H1 (cell line): ENCODE data around the gene FAF2. TPM values are rescaled to one million over a fixed set of nuclear protein-coding genes. Genes with fewer than 3 reads are reported as not detected.

Experiments used
- CREB1 ChIP-seq: IDR thresholded peaks from 2 replicates; pipeline ENCODE4 v1.6.1; 2012; ENCODE audit warnings: inconsistent platforms
- CTBP2 ChIP-seq: IDR thresholded peaks from 2 replicates; pipeline ENCODE4 v1.7.0; 2011; ENCODE audit warnings: borderline replicate concordance, mild to moderate bottlenecking, moderate library complexity, mixed read lengths, low read length; ENCODE audit not compliant: insufficient read depth, insufficient read length
- POLR2AphosphoS5 ChIP-seq: IDR thresholded peaks from 2 replicates; pipeline ENCODE4 v1.6.1; 2011; ENCODE audit warnings: low read depth, low read length
- RXRA ChIP-seq: IDR thresholded peaks from 2 replicates; pipeline ENCODE4 v1.6.1; 2011; ENCODE audit warnings: low read depth, mild to moderate bottlenecking, low read length, moderate library complexity; ENCODE audit not compliant: insufficient read depth
- SIN3A ChIP-seq, 2 experiments: IDR thresholded peaks in 1 of 2; conservative IDR thresholded peaks in 1 of 2; 2 replicates each; pipeline ENCODE4 v1.6.1; 2011 to 2012; ENCODE audit warnings: low read length in 2 of 2, improper control_type of control experiment in 1 of 2, low read depth in 1 of 2, mild to moderate bottlenecking in 1 of 2
- SP4 ChIP-seq: IDR thresholded peaks from 2 replicates; pipeline ENCODE4 v1.6.1; 2012; ENCODE audit warnings: low read length, inconsistent platforms
- TAF1 ChIP-seq: IDR thresholded peaks from 2 replicates; pipeline ENCODE4 v1.6.1; 2011; ENCODE audit warnings: mild to moderate bottlenecking, low read depth, low read length
- TAF7 ChIP-seq: optimal IDR thresholded peaks from 2 replicates; pipeline ENCODE3; 2011; ENCODE audit warnings: low read depth, mild to moderate bottlenecking, inconsistent platforms, low read length, moderate library complexity, borderline replicate concordance
- polyA plus RNA-seq, 7 experiments: library from polyadenylated mRNA; depleted of rRNA in 3 of 7; stranded (reverse) in 5 of 7; unstranded in 2 of 7; fragments of >200 nt in 5 of 7; fragments of 200-250 nt in 2 of 7; gene quantifications; 1 replicate in 5 of 7; 2 replicates in 1 of 7; 4 replicates in 1 of 7; pipeline versions ENCODE4 v1.2.1 to v1.2.3, GENCODE V29; 2011 to 2013; ENCODE audit warnings: missing spikeins in 2 of 7, mixed read lengths in 2 of 7
- total RNA-seq: library from RNA; stranded (reverse); fragmentation: NEBNext Ultra II Directional; extraction: Animal tissue kit (Norgen Biotek cat#: 25700); gene quantifications from 2 replicates; pipeline ENCODE4 v1.2.1, GENCODE V29; 2021

The FAF2 gene
- total and polyA plus RNA-seq, 2 of the 8 experiments (the other 6 are each of a cell fraction or from before 2014, with no cell fraction given), result 20.8 to 35.8 TPM

GRCh38 chr5:176536132-176536901 lies 88.1 kb downstream of the FAF2 start (continued):
- no peak for TF ChIP-seq RXRA
- 0 out of 2 replicates have a peak, but pooled peaks have one; percentile 16 for TF ChIP-seq CREB1
- peak in 1 of 2 experiments; percentile 79; a peak in 2 of 4 replicates for TF ChIP-seq SIN3A (conservative IDR thresholded peaks at IDR 0.05 in 1 of 2, IDR thresholded peaks at IDR 0.05 in 1 of 2; ENCODE audit: low read depth in 1 of 2, low read length in 2 of 2)
- TF ChIP-seq POLR2AphosphoS5, result peak; percentile 60
- no peak for TF ChIP-seq CTBP2
- TF ChIP-seq TAF1, result peak; percentile 73; the same call in 1 of the 2 replicates
- TF ChIP-seq TAF7, result peak; percentile 76
- TF ChIP-seq SP4, result no peak
